Measurements from ENCODE around the gene KRT35.

DNA sequence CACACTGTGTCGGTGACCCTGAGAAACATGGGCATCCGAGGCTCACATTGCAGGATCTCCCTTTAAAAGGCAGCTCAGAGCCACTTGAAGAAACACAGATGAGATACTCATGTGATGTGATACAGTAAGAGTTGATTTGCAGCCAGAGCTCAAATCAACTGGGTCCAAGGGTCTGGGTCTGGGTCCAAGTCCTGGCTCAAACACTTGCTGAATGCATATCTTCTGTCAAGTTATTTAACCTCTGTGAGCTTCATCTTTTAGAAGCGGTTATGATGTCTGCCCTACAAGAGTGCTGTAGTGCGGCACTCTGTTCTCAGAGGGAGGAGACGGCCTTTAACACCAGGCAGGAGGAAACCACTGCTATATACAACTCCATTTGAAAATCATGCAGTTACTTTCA, 46.5 kb downstream of the KRT35 start:
- TF ChIP-seq, protein P1, sequence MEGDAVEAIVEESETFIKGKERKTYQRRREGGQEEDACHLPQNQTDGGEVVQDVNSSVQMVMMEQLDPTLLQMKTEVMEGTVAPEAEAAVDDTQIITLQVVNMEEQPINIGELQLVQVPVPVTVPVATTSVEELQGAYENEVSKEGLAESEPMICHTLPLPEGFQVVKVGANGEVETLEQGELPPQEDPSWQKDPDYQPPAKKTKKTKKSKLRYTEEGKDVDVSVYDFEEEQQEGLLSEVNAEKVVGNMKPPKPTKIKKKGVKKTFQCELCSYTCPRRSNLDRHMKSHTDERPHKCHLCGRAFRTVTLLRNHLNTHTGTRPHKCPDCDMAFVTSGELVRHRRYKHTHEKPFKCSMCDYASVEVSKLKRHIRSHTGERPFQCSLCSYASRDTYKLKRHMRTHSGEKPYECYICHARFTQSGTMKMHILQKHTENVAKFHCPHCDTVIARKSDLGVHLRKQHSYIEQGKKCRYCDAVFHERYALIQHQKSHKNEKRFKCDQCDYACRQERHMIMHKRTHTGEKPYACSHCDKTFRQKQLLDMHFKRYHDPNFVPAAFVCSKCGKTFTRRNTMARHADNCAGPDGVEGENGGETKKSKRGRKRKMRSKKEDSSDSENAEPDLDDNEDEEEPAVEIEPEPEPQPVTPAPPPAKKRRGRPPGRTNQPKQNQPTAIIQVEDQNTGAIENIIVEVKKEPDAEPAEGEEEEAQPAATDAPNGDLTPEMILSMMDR (IDR thresholded peaks at IDR 0.05 in 8 of 11, conservative IDR thresholded peaks at IDR 0.05 in 3 of 11): no peak
- no peak for TF ChIP-seq POLR2AphosphoS5 (IDR thresholded peaks at IDR 0.05)

All from spleen (tissue), 7 donors.